ENCODE measurements around the gene CSTPP1.
"Not testable (repeated sequence)": the region's sequence is repeated elsewhere in the genome, so short reads cannot be mapped to it uniquely, and the experiment has no call there.

DNA sequence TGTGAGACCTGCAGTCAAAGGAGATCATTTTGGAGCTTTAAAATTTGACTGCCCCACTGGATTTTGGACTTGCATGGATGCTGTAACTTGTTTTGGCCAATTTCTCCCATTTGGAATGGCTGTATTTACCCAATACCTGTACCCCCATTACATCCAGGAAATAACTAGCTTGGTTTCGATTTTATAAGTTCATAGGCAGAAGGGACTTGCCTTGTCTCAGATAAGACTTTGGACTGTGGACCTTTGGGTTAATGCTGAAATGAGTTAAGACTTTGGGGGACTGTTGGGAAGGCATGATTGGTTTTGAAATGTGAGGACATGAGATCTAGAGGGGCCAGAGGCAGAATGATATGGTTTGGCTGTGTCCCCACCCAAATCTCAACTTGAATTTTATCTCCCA, 7.9 kb upstream of the CSTPP1 start:
- TF ChIP-seq ZNF274 (IDR thresholded peaks at IDR 0.05; ENCODE audit: low read depth, low read length); YY1 (IDR thresholded peaks at IDR 0.05; ENCODE audit: insufficient read depth, insufficient read length): not testable (repeated sequence)
